HG03442 (cell line): ENCODE results near the gene BAIAP2.

Experiments used
- ATAC-seq: cut with Tn5 transposase; IDR thresholded peaks from one replicate; pipeline ENCODE4 v1.9.1; 2021; ENCODE audit warnings: mild to moderate bottlenecking, moderate library complexity; ENCODE audit not compliant: unreplicated experiment

BAIAP2 gene

GRCh38 chr17:81034779-81035520 lies at the start of gene BAIAP2:
TSS of gene BAIAP2 (plus strand) at chr17:81035151. CDS start at chr17:81035255, 104 bp downstream.
- peak; percentile 48 for ATAC-seq

- ATAC-seq = no peak
Measured at GRCh38 chr17:80986046-80986445, 48.9 kb upstream of the BAIAP2 start.

- no peak for ATAC-seq
Measured at GRCh38 chr17:80986816-80987475, 48.0 kb upstream of the BAIAP2 start.

- ATAC-seq = no peak
Measured at GRCh38 chr17:80987941-80988461, 47.0 kb upstream of the BAIAP2 start.

GRCh38 chr17:80989586-80989913 lies 45.4 kb upstream of the BAIAP2 start:
- ATAC-seq = no peak

GRCh38 chr17:80990921-80991644 lies 43.9 kb upstream of the BAIAP2 start:
- ATAC-seq = no peak

GRCh38 chr17:80991645-80992076 lies 43.3 kb upstream of the BAIAP2 start, which contains the start of gene CHMP6:
TSS of gene CHMP6 (plus strand) at chr17:80991841. CDS start at chr17:80991919, 78 bp downstream.
- peak; percentile 65 for ATAC-seq

GRCh38 chr17:80992077-80992947 lies 42.6 kb upstream of the BAIAP2 start:
- ATAC-seq = peak; percentile 23

- ATAC-seq = no peak
Measured at GRCh38 chr17:80992948-80993624, 41.9 kb upstream of the BAIAP2 start.

- no peak for ATAC-seq
Measured at GRCh38 chr17:80995131-80995530, 39.8 kb upstream of the BAIAP2 start.

- no peak for ATAC-seq
Measured at GRCh38 chr17:80996422-80997305, 38.3 kb upstream of the BAIAP2 start.

GRCh38 chr17:80997424-80998117 lies 37.4 kb upstream of the BAIAP2 start:
- ATAC-seq = no peak

GRCh38 chr17:80998118-80998747 lies 36.7 kb upstream of the BAIAP2 start:
- ATAC-seq = no peak

GRCh38 chr17:80998748-80999535 lies 36.0 kb upstream of the BAIAP2 start:
- no peak for ATAC-seq

- ATAC-seq = no peak
Measured at GRCh38 chr17:80999536-81000333, 35.2 kb upstream of the BAIAP2 start.

- ATAC-seq = no peak
Measured at GRCh38 chr17:81000334-81000630, 34.7 kb upstream of the BAIAP2 start.
